Erythroblast (primary cell): ENCODE measurements around the gene SFXN5.
A peak's percentile ranks its signal among the peaks of the same experiment; 100 is the strongest.

Experiments used
- GATA1 ChIP-seq: IDR thresholded peaks from 2 replicates; pipeline ENCODE4 v1.6.1; 2011; ENCODE audit warnings: low read depth, mild to moderate bottlenecking, control low read depth, low read length, moderate library complexity
- POLR2A ChIP-seq: IDR thresholded peaks from 2 replicates; pipeline ENCODE4 v1.6.1; 2011; ENCODE audit warnings: mild to moderate bottlenecking, low read length

GRCh38 chr2:73069041-73069854, 2.3 kb downstream of the SFXN5 start:
- TF ChIP-seq POLR2A (peak; percentile 44), GATA1 (no peak)
